Ectodermal cell (in vitro differentiated cells): ENCODE data around the gene OST4.

ENCODE experiments used
- H3K27ac ChIP-seq: 2 replicates; pipeline ENCODE4 v1.7.0; 2013; ENCODE audit warnings: mild to moderate bottlenecking, low read depth, low read length; ENCODE audit not compliant: insufficient read depth, poor library complexity, severe bottlenecking
- H3K27me3 ChIP-seq: 2 replicates; pipeline ENCODE4 v1.7.0; 2013; ENCODE audit warnings: mild to moderate bottlenecking, low read length; ENCODE audit not compliant: insufficient read depth, control insufficient read depth, poor library complexity, severe bottlenecking
- H3K36me3 ChIP-seq: one replicate; pipeline ENCODE4 v1.7.0; 2013; ENCODE audit warnings: low read length; ENCODE audit not compliant: control insufficient read depth, insufficient read depth
- H3K4me1 ChIP-seq: one replicate; pipeline ENCODE4 v1.7.0; 2013; ENCODE audit warnings: low read length; ENCODE audit not compliant: control insufficient read depth, insufficient read depth
- H3K4me3 ChIP-seq: 2 replicates; pipeline ENCODE4 v1.7.0; 2013; ENCODE audit warnings: low read depth, low read length, control low read depth; ENCODE audit not compliant: insufficient read depth
- H3K9me3 ChIP-seq: 2 replicates; pipeline ENCODE4 v1.7.0; 2013; ENCODE audit warnings: mild to moderate bottlenecking, low read length, moderate library complexity; ENCODE audit not compliant: control insufficient read depth
- WGBS, 2 experiments: methylation state at CpG; one replicate each; pipeline ENCODE4 v1.1.7; 2013; ENCODE audit warnings: missing lambda C conversion rate in 2 of 2; 5-methylcytosine and 5-hydroxymethylcytosine counted together

OST4 gene

DNA sequence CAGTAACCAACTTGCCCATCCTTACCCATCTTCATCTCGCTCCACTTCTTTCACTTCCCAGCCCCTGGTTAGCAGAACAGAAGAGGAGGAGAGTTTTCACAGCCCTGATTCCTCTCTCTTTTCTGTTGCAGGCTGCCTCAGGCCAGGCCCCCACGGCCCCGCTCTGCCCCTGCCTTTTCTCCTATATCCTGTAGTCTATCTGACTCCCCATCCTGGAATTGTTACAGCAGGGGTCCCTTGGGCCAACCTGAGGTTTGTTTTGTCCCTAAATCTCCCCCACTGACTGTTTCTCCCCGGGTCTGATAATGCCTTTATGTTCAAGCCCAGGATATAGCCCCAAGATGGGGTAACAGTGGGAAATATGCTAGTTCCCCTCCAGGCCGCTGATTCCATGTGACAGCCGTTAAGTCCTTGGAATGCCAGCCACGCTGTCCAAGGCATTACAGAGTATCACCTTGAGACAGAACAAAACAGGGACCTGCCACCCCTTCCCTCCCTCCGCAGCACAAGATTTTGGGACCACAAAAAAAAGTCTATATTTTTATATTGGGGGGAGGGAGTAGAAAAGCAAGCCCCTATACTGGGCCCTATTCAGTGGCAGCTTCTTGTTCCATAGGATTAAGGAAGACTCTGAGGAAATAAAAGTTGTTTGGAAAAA is 1.4 kb downstream of the OST4 start:
- Histone ChIP-seq H3K27ac (no peak overlapping the region), H3K36me3 (peaks cover 19% of the 10 kb centered on the region), H3K9me3 (no peaks in the 10 kb centered on the region), H3K27me3 (no peaks in the 10 kb centered on the region), H3K4me3 (no peak overlapping the region), H3K4me1 (peaks cover 10% of the 10 kb centered on the region)
- WGBS, 2 experiments = 94 to 95% methylated on average over 8 of the region's 8 CpGs

DNA sequence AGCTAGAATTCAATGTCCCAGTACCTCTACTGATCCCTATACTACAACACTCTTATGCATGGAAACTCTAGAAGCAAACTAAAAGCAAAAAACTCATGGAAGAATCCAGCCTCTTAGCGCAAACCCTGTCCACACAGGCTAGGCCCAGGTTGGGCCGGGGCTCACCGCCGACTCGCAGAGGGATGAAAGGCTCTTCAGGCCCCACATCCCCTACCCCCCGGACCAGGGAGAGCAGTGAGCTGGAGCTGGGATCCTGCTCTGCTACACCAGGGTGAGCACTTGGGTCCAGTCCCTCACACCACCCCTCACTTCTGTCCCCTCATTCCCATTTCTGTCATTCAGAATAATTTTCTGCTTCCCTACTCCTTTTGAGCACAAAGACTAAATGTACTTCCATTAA is 2.0 kb downstream of the OST4 start:
- Histone ChIP-seq H3K27me3 (no peaks in the 10 kb centered on the region), H3K36me3 (peaks cover 19% of the 10 kb centered on the region), H3K4me1 (peaks cover 10% of the 10 kb centered on the region), H3K27ac (no peak overlapping the region), H3K4me3 (no peak overlapping the region), H3K9me3 (no peaks in the 10 kb centered on the region)
- WGBS, 2 experiments = 96 to 98% methylated on average over 6 of the region's 6 CpGs

DNA sequence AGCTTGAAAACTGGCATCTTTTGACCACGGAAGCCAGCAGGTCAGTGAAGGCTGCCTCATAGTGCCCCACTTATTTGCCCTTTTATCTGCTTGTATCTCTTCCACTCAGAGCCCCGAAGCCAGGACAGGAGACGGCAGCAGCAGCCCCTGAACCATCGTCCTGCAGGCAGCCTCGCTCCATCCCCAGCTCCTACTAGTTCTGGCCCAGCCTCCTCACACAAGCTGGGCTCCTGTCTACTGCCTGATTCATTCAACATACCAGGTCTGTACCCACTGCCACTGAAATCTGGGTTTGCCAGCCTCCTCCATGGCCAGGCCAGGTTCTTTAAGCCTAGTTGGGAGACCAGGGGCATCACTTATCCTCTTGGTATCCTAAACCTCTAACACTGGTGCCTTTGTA is 4.1 kb downstream of the OST4 start:
- Histone ChIP-seq H3K27me3 (no peaks in the 10 kb centered on the region), H3K4me3 (no peak overlapping the region), H3K4me1 (peaks cover 3% of the 10 kb centered on the region), H3K9me3 (no peaks in the 10 kb centered on the region), H3K36me3 (peaks cover 19% of the 10 kb centered on the region), H3K27ac (no peak overlapping the region)
- 92 to 95% methylated on average over 5 of the region's 5 CpGs for WGBS, 2 experiments

DNA sequence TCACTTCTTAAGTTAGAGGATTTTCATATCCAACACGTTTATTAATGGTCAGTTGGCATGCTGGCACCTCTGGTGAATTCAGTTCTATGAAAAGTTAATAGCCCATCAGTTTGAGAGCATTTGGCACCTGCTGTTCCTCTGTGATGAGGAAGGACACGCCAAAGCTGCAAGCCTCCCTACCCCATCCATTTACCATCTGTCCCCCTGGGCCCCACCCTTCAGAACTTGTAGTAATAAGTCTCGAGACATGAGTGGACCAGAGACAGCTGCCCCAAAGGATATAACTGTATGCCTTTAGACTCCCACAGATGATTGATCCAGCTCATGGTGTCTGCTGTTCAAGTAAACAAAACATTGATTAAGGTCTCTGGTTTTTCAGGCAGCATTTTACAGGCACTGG is 6.3 kb downstream of the OST4 start:
- Histone ChIP-seq H3K27ac (no peak overlapping the region), H3K4me3 (no peak overlapping the region), H3K36me3 (peaks cover 19% of the 10 kb centered on the region), H3K27me3 (no peaks in the 10 kb centered on the region), H3K9me3 (no peaks in the 10 kb centered on the region), H3K4me1 (peaks cover 3% of the 10 kb centered on the region)
- 90 to 95% methylated on average over 3 of the region's 3 CpGs for WGBS, 2 experiments

DNA sequence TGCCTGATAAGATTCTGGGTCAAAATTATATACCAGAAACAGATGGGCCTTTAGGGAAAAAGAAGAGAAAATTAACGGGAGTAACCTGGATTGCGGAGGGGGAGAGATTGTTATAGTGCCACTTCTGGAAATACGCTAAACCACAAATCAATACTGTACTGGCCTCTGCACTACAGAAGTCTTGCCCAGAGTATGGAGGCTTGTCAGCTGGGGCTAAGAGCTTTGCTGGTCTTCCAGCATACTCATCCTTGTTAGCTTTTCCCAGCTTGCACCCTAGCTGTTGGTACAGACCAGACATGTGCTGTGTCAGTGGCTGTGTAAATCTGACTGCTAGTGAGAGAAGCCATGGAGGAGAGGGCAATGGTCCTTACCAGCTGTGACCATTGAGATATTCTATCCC is 11.1 kb downstream of the OST4 start:
- Histone ChIP-seq H3K27ac (no peak overlapping the region), H3K4me1 (no peaks in the 10 kb centered on the region), H3K27me3 (no peaks in the 10 kb centered on the region), H3K36me3 (peaks cover 17% of the 10 kb centered on the region), H3K4me3 (no peak overlapping the region), H3K9me3 (no peaks in the 10 kb centered on the region)
- WGBS, 2 experiments = 93 to 97% methylated on average over 3 of the region's 3 CpGs

DNA sequence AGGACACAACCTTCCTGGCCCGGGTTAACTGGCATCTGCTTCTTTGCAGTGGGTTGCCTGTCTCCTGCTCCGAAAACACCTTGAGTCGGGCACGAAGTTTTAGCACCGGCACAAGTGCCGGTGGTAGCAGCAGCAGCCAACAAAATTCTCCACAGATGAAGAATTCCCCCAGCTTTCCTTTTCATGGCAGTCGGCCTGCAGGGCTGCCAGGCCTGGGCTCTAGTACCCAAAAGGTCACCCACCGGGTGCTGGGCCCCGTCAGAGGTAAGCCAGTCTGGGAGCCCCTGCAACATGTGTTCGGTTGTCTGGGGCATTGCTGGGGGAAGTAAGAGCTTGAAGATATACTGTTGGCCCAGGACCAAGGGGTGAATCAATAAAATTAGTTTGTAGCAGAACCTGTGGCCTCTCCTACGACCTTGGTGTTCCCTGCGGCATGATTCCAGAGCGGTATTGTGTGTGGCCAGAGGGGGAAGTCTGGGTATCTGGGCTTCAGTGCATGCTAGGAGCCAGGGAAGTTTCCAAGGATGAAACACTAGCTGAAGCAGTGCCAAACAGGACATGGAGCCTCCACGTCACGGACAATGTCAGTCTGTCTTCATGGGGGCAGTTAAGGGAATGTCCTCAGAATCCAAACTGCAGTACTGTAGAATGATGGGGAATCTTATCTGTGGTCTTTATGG is 12.2 kb downstream of the OST4 start:
- Histone ChIP-seq H3K27ac (no peak overlapping the region), H3K9me3 (no peaks in the 10 kb centered on the region), H3K36me3 (peaks cover 25% of the 10 kb centered on the region), H3K4me1 (no peaks in the 10 kb centered on the region), H3K27me3 (no peaks in the 10 kb centered on the region), H3K4me3 (no peak overlapping the region)
- 95 to 97% methylated on average over 15 of the region's 15 CpGs for WGBS, 2 experiments

DNA sequence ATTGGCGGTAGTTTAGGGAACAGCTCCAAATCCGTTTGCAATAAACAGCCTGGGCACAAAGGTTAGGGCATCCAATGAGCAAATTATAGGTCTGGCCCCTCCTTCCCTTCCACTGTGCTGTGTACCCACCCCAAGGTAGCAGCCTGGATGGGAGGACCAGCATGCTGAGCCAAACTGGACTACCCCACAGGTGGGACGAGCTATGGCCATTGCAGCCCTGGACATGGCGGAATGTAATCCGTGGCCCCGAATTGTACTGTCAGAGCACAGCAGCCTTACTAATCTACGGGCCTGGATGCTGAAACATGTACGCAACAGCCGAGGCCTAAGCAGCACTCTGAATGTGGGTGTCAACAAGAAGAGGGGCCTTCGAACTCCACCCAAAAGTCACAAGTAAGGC is 13.2 kb downstream of the OST4 start:
- no peaks in the 10 kb centered on the region for H3K4me1 ChIP-seq
- H3K9me3 ChIP-seq = no peaks in the 10 kb centered on the region
- H3K36me3 ChIP-seq = peaks cover 34% of the 10 kb centered on the region
- no peak overlapping the region for H3K27ac ChIP-seq
- no peaks in the 10 kb centered on the region for H3K27me3 ChIP-seq
- 96% methylated on average over 10 of the region's 10 CpGs for WGBS, 2 experiments
- H3K4me3 ChIP-seq = no peak overlapping the region

DNA sequence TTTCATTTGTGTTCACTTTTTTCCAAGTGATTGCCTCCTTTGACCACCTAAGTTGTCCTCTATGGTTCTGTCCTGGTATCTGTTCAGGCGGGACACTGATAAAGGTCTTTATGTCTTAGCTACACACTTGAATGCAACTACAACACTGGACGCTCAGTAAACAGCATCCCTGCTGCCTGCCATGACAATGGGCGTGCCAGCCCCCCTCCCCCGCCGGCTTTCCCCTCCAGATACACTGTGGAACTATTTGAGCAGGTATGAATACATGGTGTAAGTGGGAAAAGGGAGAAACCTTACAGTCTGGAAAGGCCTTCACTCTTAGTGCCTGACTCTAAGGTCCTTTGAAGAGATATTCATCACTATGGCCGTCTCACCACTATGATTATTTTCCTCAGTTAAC is 14.3 kb downstream of the OST4 start:
- peaks cover 36% of the 10 kb centered on the region for H3K36me3 ChIP-seq

DNA sequence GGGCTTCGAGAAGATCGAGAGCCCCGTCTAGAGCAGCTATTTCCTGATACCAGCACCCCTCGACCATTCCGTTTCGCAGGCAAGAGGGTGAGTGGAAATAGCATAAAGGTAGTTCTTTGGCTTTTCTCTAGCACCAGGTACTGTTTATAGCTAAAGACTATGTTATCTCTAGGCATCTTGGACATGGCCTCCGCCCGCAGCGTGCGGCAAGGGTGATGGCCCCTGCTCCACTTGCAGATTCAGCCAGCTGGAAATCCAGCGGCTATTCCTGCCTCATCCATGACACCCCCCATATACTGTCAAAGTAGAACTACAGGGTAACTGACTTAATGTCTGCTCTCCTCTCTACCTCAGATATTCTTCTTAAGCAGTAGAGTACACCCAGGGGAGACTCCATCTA is 16.7 kb downstream of the OST4 start:
- H3K9me3 ChIP-seq = no peaks in the 10 kb centered on the region
- peaks cover 36% of the 10 kb centered on the region for H3K36me3 ChIP-seq
- no peak overlapping the region for H3K27ac ChIP-seq
- H3K27me3 ChIP-seq = no peaks in the 10 kb centered on the region
- WGBS, 2 experiments = 94 to 99% methylated on average over 11 of the region's 11 CpGs
- no peak overlapping the region for H3K4me3 ChIP-seq
- H3K4me1 ChIP-seq = no peaks in the 10 kb centered on the region

More for the DNA sequence above, 14.3 kb downstream of the OST4 start:
- Histone ChIP-seq H3K4me3 (no peak overlapping the region), H3K27me3 (no peaks in the 10 kb centered on the region), H3K9me3 (no peaks in the 10 kb centered on the region), H3K4me1 (no peaks in the 10 kb centered on the region), H3K27ac (no peak overlapping the region)
- 94 to 95% methylated on average over 6 of the region's 6 CpGs for WGBS, 2 experiments

DNA sequence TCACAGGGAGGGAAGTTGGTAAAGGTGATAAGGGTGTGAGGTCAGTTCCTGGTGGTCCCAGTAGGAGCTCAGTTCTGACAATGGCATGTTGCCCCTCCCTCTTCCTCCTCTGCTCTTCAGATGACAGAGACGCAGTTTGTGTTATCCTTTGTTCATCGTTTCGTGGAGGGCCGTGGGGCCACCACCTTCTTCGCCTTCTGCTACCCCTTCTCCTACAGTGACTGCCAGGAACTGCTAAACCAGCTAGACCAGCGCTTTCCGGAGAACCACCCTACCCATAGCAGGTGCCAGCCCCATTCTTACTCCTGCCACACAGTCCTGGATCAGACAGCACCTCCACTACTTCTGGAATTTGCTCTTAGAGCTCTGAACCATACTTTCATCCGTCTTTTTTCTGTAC is 17.7 kb downstream of the OST4 start:
- Histone ChIP-seq H3K9me3 (no peaks in the 10 kb centered on the region), H3K4me3 (no peak overlapping the region), H3K4me1 (no peaks in the 10 kb centered on the region), H3K36me3 (peaks cover 36% of the 10 kb centered on the region), H3K27ac (no peak overlapping the region), H3K27me3 (no peaks in the 10 kb centered on the region)
- WGBS, 2 experiments = 89 to 91% methylated on average over 8 of the region's 8 CpGs
